Stimulated activated CD4-positive, alpha-beta T cell treated with anti-CD3 and anti-CD28 coated beads, Interleukin-1b, Interleukin-23, amount 100 ng/mL, for 48 hours (primary cell): ENCODE data around the gene SRRM2.

ENCODE experiments used
- DNase-seq: peaks from one replicate; pipeline ENCODE4 v3.0.0-alpha.2; 2020

The SRRM2 gene

DNA sequence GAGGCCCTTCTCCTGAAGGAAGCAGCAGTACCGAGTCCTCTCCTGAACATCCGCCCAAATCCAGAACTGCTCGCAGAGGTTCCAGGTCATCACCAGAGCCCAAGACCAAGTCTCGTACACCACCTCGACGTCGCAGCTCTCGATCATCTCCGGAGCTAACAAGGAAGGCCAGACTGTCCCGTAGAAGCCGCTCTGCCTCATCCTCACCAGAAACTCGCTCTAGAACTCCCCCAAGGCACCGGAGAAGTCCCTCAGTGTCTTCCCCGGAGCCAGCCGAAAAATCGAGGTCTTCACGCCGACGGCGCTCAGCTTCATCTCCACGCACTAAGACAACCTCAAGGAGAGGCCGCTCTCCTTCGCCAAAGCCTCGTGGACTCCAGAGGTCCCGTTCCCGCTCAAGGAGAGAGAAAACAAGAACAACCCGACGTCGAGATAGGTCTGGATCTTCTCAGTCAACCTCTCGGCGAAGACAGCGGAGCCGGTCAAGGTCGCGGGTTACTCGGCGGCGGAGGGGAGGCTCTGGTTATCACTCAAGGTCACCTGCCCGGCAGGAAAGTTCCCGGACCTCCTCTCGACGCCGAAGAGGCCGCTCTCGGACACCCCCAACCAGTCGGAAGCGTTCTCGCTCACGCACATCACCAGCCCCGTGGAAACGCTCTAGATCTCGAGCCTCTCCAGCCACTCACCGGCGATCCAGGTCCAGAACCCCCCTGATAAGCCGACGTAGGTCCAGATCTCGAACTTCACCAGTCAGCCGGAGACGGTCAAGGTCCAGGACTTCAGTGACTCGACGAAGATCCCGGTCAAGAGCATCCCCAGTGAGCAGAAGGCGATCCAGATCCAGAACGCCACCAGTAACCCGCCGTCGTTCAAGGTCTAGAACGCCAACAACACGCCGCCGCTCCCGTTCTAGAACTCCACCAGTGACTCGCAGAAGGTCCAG lies 13.3 kb downstream of the SRRM2 start:
- DNase-seq = no peak

DNA sequence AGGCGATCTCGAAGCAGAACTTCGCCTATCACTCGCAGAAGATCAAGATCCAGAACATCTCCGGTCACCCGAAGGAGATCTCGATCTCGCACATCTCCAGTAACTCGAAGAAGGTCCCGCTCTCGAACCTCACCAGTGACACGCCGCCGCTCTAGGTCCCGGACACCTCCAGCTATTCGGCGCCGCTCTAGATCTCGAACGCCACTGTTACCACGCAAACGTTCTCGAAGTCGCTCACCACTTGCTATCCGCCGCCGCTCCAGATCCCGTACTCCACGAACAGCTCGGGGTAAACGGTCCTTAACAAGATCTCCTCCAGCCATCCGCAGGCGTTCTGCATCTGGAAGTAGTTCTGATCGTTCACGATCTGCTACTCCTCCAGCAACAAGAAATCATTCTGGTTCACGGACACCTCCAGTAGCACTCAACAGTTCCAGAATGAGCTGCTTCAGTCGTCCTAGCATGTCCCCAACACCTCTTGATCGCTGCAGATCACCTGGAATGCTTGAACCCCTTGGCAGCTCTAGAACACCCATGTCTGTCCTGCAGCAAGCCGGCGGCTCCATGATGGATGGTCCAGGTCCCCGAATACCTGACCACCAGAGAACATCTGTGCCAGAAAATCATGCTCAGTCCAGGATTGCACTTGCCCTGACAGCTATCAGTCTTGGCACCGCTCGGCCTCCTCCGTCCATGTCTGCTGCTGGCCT lies 14.1 kb downstream of the SRRM2 start:
- no peak for DNase-seq

DNA sequence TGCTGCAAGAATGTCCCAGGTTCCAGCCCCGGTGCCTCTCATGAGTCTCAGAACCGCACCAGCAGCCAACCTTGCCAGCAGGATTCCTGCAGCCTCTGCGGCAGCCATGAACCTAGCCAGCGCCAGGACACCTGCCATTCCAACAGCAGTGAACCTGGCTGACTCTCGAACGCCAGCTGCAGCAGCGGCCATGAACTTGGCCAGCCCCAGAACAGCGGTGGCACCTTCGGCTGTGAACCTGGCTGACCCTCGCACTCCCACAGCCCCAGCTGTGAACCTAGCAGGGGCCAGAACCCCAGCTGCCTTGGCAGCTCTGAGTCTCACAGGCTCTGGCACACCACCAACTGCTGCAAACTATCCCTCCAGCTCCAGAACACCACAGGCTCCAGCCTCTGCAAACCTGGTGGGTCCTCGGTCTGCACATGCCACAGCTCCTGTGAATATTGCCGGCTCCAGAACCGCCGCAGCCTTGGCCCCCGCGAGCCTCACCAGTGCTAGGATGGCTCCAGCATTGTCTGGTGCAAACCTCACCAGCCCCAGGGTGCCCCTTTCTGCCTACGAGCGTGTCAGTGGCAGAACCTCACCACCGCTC lies 14.8 kb downstream of the SRRM2 start:
- DNase-seq = no peak

DNA sequence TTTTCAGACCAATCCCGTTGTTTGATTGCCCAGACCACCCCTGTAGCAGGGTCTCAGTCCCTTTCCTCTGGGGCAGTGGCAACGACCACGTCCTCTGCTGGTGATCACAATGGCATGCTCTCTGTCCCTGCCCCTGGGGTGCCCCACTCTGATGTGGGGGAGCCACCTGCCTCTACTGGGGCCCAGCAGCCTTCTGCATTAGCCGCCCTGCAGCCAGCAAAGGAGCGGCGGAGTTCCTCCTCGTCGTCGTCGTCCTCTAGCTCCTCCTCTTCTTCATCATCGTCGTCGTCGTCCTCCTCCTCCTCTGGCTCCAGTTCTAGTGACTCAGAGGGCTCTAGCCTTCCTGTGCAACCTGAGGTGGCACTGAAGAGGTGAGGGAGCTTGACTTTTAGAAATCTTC lies 15.5 kb downstream of the SRRM2 start:
- DNase-seq = no peak

DNA sequence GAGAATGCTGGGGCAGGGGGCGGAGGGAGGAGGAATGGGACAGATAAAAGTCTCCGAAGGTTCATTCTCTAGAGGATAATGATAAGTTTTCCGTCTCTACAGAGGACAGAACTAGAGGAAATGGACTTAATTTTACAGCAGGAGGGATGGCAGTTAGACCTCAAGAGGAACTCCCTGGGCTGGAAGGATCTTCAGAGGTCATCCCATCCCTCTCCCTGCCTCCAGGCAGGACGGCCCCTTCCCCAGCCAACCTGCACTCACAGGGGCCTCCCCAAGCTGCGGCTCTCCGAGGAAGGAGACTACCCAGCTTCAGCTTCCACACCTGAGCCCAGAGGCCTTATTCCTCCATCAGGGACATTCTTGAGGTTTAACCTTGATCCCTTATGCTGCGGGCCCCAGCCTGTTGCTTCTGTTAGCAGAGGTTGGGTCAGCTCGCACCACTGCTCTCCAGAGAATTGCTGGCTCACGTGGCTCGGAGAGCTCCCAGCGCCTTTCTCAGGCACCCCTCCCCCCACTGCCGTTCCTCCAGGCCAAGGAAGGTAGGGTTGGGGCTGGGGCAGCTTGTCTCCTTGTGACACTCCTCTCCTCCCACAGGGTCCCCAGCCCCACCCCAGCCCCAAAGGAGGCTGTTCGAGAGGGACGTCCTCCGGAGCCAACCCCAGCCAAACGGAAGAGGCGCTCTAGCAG lies 16.1 kb downstream of the SRRM2 start:
- no peak for DNase-seq

DNA sequence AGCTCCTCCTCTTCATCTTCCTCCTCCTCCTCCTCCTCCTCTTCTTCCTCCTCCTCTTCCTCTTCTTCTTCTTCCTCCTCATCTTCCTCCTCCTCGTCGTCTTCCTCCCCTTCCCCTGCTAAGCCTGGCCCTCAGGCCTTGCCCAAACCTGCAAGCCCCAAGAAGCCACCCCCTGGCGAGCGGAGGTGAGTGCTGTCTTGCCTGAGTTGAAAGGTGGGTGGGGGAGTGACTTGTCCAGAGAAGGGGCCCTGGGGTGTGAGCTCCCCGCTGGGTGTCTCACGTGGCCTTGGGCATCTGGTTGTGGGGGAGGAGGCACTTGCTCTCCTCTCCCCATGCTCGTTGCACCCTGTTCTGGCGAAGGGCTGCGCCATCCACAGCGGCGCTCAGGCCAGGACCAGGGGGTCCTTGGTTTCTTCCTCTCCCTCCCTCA lies 16.7 kb downstream of the SRRM2 start:
- no peak for DNase-seq

DNA sequence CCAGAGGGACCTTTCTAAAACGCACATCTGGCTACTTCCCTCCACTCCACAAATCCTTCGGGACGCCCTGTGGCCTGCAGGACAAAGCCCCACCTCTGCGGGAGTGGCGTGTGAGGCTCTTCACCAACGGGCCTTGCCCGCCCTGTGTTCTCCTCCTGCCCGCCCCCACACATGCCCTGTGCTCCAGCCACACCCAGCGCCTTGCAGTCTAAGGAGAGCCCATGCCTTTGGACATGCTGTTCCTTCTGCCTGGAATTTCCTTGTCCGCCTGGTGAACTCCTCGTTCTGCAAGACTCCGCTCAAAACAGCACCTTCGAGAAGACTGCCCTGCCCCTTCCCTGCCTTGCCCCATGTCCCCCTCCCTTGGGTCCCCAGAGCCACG lies 17.2 kb downstream of the SRRM2 start:
- no peak for DNase-seq

DNA sequence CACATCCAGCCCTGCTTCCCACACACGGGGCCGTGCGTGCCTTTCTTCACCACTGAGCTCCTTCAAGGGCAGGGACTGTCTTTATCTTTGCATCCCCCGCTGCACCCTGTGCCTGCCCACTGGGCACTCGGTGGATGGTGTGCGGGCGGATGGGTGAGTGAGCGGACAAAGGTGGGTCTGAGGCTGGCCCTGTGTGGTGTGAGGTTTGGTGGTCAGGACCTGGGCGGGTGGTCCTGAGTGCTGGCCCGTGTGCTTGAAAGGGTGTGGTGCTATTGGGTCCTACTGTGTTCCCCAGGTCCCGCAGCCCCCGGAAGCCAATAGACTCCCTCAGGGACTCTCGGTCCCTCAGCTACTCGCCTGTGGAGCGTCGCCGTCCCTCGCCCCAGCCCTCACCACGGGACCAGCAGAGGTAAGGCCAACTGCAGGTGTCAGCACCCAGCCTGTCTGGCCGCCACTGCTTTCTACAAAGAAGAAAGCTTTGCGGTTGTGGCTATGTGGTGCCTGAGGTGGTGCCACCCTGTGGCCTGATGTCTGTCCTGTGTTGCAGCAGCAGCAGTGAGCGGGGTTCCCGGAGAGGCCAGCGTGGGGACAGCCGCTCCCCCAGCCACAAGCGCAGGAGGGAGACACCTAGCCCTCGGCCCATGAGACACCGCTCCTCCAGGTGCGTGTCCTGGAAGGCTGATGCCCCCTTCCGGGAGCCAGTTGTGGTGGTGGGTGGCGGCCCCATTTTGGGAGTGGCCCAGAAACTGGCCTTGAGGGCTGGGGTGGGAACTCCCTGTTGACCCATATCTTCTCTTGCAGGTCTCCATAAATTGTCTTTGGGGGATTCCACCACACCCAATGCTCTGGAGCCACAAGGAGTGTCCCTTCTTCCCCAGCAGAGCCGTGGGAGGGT lies 17.9 kb downstream of the SRRM2 start:
- no peak for DNase-seq

DNA sequence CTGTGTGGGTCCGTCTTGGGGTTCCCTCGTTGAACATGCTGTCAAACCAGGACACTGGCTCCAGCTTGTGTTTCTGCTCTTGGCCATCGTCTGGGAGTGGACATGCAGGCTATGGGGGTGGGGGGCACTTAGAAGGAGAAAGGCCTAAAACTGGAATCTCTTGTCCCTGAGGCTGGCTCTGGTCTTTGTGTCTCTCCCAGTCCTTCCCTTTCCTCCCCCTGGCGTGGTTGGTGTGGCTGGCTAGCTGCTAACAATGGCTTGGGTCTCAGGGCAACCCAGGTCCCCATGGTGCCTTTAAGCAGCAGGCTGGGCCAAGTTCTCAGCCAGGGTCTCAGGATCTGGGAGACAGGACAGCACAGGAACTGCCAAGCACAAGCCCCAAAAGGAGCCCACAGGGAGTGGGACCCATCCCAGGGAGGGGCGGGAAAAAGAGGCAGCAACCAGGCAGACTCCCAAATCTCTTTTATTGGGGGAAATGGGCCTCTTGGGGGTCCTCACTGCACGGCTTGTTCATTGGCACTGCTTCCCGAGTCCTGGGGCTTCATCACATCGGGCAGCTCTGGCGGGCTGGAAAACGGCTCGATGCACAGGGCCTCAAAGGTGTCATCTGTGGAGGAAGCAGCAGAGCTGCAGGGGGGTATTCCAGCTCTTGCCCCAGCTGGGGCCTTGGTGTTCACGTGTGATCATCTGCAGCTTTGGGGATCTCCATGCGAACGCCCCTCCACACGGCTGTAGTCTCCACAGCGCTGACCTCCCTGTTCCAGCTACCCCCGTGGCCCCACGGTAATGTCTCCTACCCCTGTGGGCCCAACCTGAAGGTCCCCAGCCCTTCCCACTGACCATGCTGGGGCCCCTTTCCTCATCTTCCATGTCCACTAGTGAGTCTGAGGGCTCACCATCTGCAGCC lies 19.3 kb downstream of the SRRM2 start:
- DNase-seq = no peak

DNA sequence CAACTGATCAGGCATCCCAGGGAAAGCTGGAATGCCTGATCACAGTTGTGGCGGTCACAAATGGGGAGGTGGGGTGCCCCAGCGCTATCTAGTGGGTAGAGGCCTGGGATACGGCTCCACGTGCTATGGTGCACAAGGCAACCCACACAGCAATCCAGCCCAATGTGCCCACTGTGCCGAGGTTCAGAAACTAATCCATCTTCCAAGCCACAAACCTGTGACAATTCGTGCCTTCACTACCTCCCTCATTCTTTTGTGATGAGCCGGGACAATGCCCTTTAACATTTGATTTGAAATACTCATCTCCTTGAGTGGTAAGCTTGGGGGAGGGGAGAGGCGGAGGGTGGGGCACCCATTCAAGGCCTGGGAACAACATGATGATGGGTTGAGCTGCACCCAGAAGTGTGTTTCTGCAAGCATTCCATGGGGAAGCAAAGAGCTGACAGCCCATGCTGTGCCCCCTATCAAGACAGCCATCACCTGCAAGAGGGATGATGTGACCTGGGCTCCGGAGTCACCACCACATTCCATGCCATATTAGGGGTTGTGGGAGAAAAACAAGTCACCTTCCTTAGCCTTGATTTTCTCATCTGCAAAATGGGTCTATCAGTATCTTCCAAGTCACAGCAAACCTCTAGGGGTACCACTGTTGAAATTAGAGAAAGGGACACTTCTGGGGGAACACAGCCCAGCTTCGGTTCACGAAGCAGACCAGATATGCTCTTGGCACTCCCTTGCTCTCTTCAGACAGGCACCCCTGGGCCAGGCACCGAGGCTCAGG lies 20.9 kb downstream of the SRRM2 start:
- DNase-seq = no peak

DNA sequence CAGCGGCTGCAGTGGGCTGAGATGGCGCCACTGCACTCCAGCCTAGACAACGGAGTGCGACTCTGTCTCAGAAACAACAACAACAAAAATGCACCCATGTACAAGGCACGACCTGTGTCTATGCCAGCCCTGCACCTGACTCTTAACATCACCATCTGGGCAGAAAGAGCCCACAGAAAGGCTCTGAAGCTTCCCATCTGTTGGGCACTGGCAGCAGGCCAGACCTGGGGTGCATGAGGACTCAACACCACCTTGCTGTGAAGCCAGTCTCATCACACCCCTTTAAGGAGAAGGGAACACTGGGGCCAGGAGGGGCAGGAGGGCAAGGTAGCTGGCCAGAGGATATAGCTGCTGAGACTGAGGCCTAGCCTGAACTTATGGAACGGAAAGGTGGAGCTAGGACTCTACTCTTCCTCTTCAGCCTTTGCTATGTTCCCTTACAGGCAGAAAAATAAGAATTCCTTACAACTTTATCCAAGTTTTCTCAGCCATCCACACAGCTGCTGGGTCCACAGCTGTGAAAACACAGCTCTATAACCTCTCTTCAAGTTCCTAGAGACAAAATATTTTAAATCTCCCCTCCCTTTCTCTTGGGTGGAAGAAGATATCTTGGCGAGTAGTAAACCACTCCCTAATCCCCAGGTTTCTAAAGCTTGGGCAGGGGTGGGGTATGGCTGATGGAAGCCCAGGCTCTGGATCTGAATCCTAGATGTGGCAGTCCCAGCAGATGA lies 21.9 kb downstream of the SRRM2 start:
- no peak for DNase-seq

DNA sequence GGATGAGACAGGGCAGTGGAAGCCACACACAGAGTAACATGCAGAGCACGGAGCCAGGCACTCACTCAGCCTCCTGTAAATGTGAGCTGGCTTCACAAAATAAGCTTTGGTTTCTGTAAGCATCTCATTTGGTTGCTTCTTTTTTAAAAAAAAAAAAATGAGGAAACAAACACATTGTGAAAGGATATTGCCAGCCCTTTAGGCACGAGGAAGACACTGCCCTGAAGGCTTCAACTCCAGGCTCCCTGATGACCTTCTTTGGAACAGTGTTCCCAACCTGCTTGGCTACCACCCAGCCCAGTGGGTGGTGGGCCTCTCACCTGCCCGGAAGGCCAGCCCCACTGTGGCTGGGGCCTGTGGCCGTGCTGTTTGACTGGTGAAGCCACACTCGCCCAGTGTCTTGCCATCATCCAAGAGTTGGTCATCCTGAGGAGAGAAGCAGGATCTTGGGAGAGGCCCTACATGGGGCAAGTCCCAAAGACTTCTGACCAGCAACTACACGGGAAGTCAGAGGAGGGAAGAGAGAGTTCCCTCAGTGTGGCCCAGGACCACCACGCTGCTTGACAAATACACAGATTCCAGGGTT lies 22.8 kb downstream of the SRRM2 start:
- no peak for DNase-seq

DNA sequence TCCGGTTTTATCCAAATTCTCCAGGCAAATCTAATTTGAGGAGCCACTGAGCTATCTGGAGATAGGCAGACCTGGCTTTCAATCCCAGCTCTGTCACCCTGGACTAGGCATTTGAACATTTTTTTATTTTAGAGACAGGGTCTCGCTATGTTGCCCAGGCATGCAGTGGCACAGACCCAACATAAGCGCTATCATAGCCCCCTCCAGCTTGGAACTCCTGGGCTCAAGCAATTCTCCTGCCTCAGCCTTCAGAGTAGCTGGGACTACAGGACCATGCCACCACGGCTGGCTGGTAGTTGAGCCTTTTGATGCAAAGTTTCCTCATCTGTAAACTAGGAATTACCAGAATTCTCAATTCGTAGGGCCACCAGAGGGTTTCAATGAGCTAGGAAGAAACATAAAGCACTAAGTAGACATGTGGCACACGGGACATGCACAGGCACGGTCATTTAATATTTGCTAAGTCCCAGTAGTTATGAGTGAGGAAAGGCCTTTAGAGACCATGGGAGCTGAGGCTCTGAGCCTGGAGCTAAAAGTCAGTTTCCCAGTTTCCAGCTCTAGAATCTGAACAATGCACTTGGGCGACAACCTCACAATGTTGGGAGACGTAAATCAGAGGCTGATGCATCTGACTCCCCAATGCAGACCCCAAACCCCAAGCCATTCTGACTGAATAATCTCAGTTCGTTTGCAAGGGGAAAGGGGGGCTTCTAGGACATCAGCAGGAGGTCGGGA lies 23.5 kb downstream of the SRRM2 start:
- DNase-seq = no peak

DNA sequence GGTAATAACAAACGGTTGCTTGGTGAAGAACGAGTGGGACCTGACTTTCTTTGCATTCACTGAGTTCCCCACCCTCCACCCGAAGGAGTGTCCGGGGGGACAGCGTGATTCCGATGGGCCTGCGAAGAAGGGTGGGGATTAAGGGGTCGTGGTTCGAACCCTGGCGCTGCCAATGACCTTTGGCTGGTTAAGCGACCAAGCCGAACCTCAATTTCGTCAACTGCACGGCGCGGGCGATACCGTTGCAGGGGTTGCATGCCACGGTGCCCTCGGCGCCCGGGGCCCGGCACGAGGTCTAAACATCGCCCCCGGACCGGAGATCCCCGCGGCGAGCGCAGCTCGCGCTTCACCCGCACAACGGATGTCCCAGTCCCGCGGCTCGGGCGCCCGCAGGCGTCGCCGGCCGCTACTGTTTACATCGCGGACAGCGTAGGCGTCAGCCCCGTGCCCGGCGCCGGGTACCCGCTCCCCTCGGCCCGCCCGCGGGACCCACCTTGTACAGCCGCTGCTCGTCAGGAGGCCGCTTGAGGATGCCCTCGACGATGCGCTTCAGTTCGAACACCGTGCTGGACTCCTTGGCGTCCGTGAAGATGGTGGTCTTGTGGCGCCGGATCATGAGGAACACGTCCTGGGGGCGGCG lies 24.2 kb downstream of the SRRM2 start:
- no peak for DNase-seq

DNA sequence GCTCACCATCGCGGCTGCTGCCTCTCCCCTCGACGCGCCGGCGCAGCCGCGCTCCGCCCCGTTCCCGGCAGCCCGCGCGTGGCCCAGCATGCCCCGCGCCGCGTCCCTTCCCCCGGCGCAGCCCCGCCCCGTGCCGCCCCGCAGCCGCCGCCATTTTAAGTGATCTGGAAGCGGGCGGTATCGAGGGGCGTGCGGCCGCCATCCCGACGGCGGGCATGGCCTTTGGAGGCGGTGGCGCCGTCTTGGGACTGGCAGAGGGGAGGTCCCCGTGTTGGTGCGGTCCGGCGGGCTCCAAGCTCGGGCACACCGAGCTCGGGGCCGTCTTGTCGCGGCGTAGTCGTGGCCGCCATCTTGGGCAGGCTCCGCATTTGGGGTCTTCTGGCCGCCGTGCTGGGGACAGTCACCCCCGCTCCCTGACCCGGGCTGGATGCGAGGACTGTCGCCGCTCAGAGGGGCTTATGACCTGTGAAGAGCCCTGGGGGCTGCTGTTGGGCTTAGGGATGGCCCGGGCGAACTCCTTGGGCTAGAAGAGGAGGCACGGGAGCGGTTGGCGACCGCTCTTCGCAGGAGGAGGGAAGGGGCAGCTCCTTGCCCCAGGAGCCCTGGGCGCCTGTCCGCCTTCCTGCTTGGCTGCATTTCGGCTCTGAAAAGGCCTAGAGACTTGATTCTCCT lies 24.9 kb downstream of the SRRM2 start, which contains the start of gene ELOB:
Gene ELOB, minus strand, starts transcription at position 50 of the 672 bp plus-strand sequence. Its CDS starts 41 bp downstream, at position 9.
- DNase-seq = peak; percentile 88

DNA sequence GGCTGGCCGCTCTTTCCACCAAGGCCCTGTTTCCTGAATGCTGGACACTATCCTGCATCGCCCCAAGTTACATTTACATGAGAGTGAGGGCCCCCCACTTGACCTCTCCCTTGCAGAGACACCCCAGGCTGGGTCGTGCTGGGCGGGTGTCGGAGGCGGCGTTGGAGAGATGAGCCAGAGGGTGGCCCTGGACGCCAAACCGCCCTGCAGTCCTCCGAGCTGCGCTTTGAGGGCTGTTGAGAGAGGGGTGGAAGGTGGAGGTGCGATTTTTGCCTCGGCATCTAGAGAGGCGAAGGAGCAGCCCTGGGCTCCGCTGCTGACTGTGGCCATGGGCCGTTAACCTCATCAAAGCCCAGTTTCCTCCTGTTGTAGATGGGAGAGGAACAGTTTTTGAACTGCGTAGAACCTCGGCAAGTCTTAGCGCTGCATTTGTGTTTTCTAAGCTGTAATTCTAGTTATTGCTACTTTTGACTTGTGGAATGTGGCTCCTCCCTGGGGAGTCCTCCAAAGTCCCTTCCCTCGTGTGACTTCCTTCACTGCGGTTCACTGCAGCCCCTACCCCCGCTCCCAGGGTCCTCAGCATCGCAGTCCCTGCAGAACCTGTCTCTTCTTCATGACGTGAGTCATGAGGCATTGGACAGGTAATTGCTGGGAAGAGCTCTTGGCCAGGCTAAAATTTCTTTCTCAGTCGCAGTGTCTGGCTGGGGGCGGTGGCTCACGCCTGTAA lies 25.6 kb downstream of the SRRM2 start:
- no peak for DNase-seq

DNA sequence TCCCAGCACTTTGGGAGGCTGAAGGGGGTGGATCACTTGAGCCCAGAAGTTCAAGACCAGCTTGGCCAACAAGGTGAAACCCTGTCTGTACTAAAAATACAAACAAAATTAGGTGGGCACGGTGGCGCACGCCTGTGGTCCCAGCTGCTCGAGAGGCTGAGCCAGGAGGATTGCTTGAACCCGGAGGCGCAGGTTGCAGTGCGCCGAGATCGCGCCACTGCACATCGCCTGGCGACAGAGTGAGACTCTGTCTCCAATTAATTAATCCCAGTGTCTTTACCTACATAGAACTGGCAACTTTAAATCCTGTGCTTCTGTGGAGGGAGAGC lies 26.2 kb downstream of the SRRM2 start:
- no peak for DNase-seq
